Endometrium (tissue), 2 donors: ENCODE data around the gene IKZF3.
"Not testable (repeated sequence)": the region's sequence is repeated elsewhere in the genome, so short reads cannot be mapped to it uniquely, and the experiment has no call there.

ENCODE experiments used
- FAIRE-seq: peaks from 2 replicates; lab custom pipeline; 2012; peaks lifted over from hg19 to GRCh38; lab: Jason Lieb, UNC
- donor health status: control.
- donor health status: control.

IKZF3 gene

GRCh38 chr17:39738983-39739884 lies 124.9 kb downstream of the IKZF3 start:
- no peak for FAIRE-seq

- FAIRE-seq = no peak
These were observed 125.6 kb downstream of the IKZF3 start for GRCh38 chr17:39738568-39738901.

- no peak for FAIRE-seq
These were observed 126.1 kb downstream of the IKZF3 start, which contains the start of gene GRB7 for GRCh38 chr17:39737760-39738567. GRB7 (plus strand) TSS chr17:39737938; CDS start chr17:39742302, 4,364 bp downstream.

GRCh38 chr17:39737206-39737759 lies 126.8 kb downstream of the IKZF3 start:
- FAIRE-seq = no peak

- no peak for FAIRE-seq
These were observed 127.6 kb downstream of the IKZF3 start for GRCh38 chr17:39736319-39737165.

GRCh38 chr17:39735882-39736281 lies 128.2 kb downstream of the IKZF3 start:
- FAIRE-seq = no peak

- FAIRE-seq = no peak
These were observed 131.5 kb downstream of the IKZF3 start for GRCh38 chr17:39732586-39732985.

GRCh38 chr17:39730095-39730921 lies 133.8 kb downstream of the IKZF3 start, which contains the start of gene MIEN1:
MIEN1 (minus strand) TSS chr17:39730532; CDS start chr17:39730495, 37 bp downstream.
- no peak for FAIRE-seq

- no peak for FAIRE-seq
These were observed 134.7 kb downstream of the IKZF3 start for GRCh38 chr17:39729280-39729851.

GRCh38 chr17:39727556-39727955 lies 136.6 kb downstream of the IKZF3 start:
- FAIRE-seq = no peak

GRCh38 chr17:39726617-39727016 lies 137.5 kb downstream of the IKZF3 start:
- no peak for FAIRE-seq

- not testable (repeated sequence) for FAIRE-seq
These were observed 138.2 kb downstream of the IKZF3 start for GRCh38 chr17:39725923-39726322.

GRCh38 chr17:39724731-39725130 lies 139.4 kb downstream of the IKZF3 start:
- no peak for FAIRE-seq

- no peak for FAIRE-seq
These were observed 140.9 kb downstream of the IKZF3 start for GRCh38 chr17:39722965-39723848.

- no peak for FAIRE-seq
These were observed 142.0 kb downstream of the IKZF3 start for GRCh38 chr17:39722104-39722503.

- no peak for FAIRE-seq
These were observed 144.4 kb downstream of the IKZF3 start for GRCh38 chr17:39719563-39720355.

GRCh38 chr17:39717660-39718059 lies 146.5 kb downstream of the IKZF3 start:
- no peak for FAIRE-seq

GRCh38 chr17:39716879-39717536 lies 147.1 kb downstream of the IKZF3 start:
- FAIRE-seq = no peak
